GM21390 (cell line): Measurements from ENCODE around the gene CPA2.
"Not testable (repeated sequence)": the region's sequence is repeated elsewhere in the genome, so short reads cannot be mapped to it uniquely, and the experiment has no call there.

Experiments used
- ATAC-seq: cut with Tn5 transposase; IDR thresholded peaks from one replicate; pipeline ENCODE4 v1.9.1; 2021; ENCODE audit not compliant: unreplicated experiment

The CPA2 gene

GRCh38 chr7:130305433-130306042 is 38.9 kb downstream of the CPA2 start:
- no peak for ATAC-seq

- ATAC-seq = no peak
Measured at GRCh38 chr7:130309986-130310385, 43.3 kb downstream of the CPA2 start.

- ATAC-seq = no peak
Measured at GRCh38 chr7:130314305-130314704, 47.6 kb downstream of the CPA2 start.

GRCh38 chr7:130319541-130319940 is 52.9 kb downstream of the CPA2 start:
- ATAC-seq = no peak

- not testable (repeated sequence) for ATAC-seq
Measured at GRCh38 chr7:130321542-130322229, 55.0 kb downstream of the CPA2 start.

- ATAC-seq = no peak
Measured at GRCh38 chr7:130322615-130323014, 56.0 kb downstream of the CPA2 start.

GRCh38 chr7:130324306-130324943 is 57.8 kb downstream of the CPA2 start:
- ATAC-seq = no peak

- no peak for ATAC-seq
Measured at GRCh38 chr7:130329681-130330080, 63.0 kb downstream of the CPA2 start.

- ATAC-seq = no peak
Measured at GRCh38 chr7:130332259-130333053, 65.8 kb downstream of the CPA2 start.

- ATAC-seq = no peak
Measured at GRCh38 chr7:130333832-130334231, 67.2 kb downstream of the CPA2 start.

GRCh38 chr7:130334274-130334673 is 67.6 kb downstream of the CPA2 start:
- ATAC-seq = no peak

GRCh38 chr7:130337410-130337971 is 70.8 kb downstream of the CPA2 start:
- no peak for ATAC-seq

- ATAC-seq = no peak
Measured at GRCh38 chr7:130338233-130338632, 71.6 kb downstream of the CPA2 start.
